ENCODE data around the gene PLP1.

PLP1 gene

GRCh38 chrX:103818842-103819619 is 42.4 kb downstream of the PLP1 start:
- TF ChIP-seq CTCF (IDR thresholded peaks at IDR 0.05), result no peak

- no peak for TF ChIP-seq CTCF (IDR thresholded peaks at IDR 0.05)
These were observed 47.0 kb downstream of the PLP1 start for GRCh38 chrX:103823591-103823990.

GRCh38 chrX:103825881-103826280 is 49.2 kb downstream of the PLP1 start:
- no peak for TF ChIP-seq CTCF (IDR thresholded peaks at IDR 0.05)

- TF ChIP-seq CTCF (IDR thresholded peaks at IDR 0.05), result no peak
These were observed 51.9 kb downstream of the PLP1 start for GRCh38 chrX:103828529-103828928.

GRCh38 chrX:103830848-103831247 is 54.2 kb downstream of the PLP1 start:
- TF ChIP-seq CTCF (IDR thresholded peaks at IDR 0.05), result no peak

- no peak for TF ChIP-seq CTCF (IDR thresholded peaks at IDR 0.05)
These were observed 54.7 kb downstream of the PLP1 start for GRCh38 chrX:103831342-103831802.

GRCh38 chrX:103831803-103832544 is 55.3 kb downstream of the PLP1 start, which contains the start of gene RAB9B:
Gene RAB9B (minus strand): TSS chrX:103832257. CDS start chrX:103825784, 6,473 bp downstream.
- no peak for TF ChIP-seq CTCF (IDR thresholded peaks at IDR 0.05)

All from LNCAP (cell line).